Nephron progenitor cell (in vitro differentiated cells): Measurements from ENCODE around the gene GDF7.

Experiments
- DNase-seq: peaks from one replicate; pipeline ENCODE4 v3.0.0; 2021
- H3K27ac Mint-ChIP-seq: 2 replicates; pipeline ENCODE4 v1.8.0; 2021; ENCODE audit warnings: mild to moderate bottlenecking, moderate library complexity, mixed read lengths
- H3K27me3 Mint-ChIP-seq: 2 replicates; pipeline ENCODE4 v1.8.0; 2021; ENCODE audit warnings: mild to moderate bottlenecking, low read depth, mixed read lengths; ENCODE audit not compliant: poor library complexity
- H3K36me3 Mint-ChIP-seq: 2 replicates; pipeline ENCODE4 v1.8.0; 2021; ENCODE audit warnings: low read depth, mixed read lengths
- H3K4me1 Mint-ChIP-seq: 2 replicates; pipeline ENCODE4 v1.8.0; 2021; ENCODE audit warnings: mixed read lengths
- H3K4me3 Mint-ChIP-seq: 2 replicates; pipeline ENCODE4 v1.8.0; 2021; ENCODE audit warnings: mild to moderate bottlenecking, moderate library complexity, mixed read lengths
- H3K9me3 Mint-ChIP-seq: 2 replicates; pipeline ENCODE4 v1.8.0; 2021; ENCODE audit warnings: mild to moderate bottlenecking, moderate library complexity, mixed read lengths
- TF ChIP-seq, protein P1 (sequence below): fragments of 200-600 bp; sonication (generic); IDR thresholded peaks from 2 replicates; pipeline ENCODE4 v1.5.0; 2021; ENCODE audit warnings: antibody characterized with exemption

Gene GDF7

DNA sequence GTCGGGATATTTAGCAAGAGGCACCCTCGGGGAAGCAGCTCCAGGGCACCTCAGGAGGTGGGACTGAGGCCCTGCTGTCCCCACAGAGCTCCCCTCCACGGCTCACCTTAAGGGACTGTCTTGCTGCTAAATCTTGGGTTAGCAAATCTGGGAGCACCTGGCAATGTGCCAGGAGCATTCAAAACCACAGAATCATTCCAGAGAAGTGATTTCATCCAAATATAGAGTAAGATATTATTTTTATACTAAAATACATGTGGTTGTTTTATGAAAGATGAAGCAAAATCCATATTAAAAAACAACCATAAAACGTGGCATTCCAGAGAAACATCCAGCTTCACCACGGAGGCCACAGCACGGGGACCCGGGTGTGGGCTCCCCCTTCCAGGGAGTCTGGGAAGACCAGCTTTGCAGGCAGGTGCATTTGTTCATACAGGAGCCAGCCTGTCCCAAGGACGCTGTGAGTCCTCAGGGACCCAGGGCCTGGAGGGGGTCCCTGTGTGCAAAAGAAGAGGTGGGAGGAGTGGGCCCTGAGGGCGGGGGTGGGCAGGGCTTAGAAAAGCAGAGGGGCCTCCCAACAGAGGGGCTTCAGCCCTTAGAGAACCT is 32.3 kb upstream of the GDF7 start:
- Mint-ChIP-seq H3K36me3 (no peaks in the 10 kb centered on the region), H3K4me3 (no peak overlapping the region), H3K27ac (no peak overlapping the region)

DNA sequence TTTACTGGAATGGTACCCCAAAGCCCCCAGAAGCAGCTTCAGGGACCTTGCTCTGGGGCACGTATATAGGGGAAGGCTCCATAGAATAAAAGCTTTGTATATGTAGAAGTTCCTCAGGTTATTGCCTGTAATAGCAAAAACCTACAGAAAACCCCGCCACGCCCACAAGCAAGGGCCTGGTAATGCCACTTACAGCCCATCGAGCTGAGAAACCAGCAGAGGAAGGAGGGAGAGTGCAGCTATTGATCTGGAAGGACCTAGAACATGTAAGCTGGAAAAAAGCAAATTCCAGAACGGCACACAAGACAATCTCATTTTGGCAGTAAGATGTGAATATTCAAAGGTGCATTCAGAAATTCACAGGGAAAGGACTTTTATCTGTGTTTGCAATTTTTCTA is 31.8 kb upstream of the GDF7 start:
- H3K4me1 Mint-ChIP-seq, result peaks cover 24% of the 10 kb centered on the region
- peaks cover 7% of the 10 kb centered on the region for H3K27me3 Mint-ChIP-seq
- DNase-seq, result no peak
- H3K36me3 Mint-ChIP-seq, result no peaks in the 10 kb centered on the region
- no peaks in the 10 kb centered on the region for H3K9me3 Mint-ChIP-seq
- no peak overlapping the region for H3K27ac Mint-ChIP-seq
- TF ChIP-seq, protein P1, sequence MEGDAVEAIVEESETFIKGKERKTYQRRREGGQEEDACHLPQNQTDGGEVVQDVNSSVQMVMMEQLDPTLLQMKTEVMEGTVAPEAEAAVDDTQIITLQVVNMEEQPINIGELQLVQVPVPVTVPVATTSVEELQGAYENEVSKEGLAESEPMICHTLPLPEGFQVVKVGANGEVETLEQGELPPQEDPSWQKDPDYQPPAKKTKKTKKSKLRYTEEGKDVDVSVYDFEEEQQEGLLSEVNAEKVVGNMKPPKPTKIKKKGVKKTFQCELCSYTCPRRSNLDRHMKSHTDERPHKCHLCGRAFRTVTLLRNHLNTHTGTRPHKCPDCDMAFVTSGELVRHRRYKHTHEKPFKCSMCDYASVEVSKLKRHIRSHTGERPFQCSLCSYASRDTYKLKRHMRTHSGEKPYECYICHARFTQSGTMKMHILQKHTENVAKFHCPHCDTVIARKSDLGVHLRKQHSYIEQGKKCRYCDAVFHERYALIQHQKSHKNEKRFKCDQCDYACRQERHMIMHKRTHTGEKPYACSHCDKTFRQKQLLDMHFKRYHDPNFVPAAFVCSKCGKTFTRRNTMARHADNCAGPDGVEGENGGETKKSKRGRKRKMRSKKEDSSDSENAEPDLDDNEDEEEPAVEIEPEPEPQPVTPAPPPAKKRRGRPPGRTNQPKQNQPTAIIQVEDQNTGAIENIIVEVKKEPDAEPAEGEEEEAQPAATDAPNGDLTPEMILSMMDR, result no peak
- no peak overlapping the region for H3K4me3 Mint-ChIP-seq

More for the DNA sequence above, 32.3 kb upstream of the GDF7 start:
- no peaks in the 10 kb centered on the region for H3K9me3 Mint-ChIP-seq
- TF ChIP-seq, protein P1, result no peak
- peaks cover 24% of the 10 kb centered on the region for H3K4me1 Mint-ChIP-seq
- DNase-seq, result no peak
- peaks cover 7% of the 10 kb centered on the region for H3K27me3 Mint-ChIP-seq

DNA sequence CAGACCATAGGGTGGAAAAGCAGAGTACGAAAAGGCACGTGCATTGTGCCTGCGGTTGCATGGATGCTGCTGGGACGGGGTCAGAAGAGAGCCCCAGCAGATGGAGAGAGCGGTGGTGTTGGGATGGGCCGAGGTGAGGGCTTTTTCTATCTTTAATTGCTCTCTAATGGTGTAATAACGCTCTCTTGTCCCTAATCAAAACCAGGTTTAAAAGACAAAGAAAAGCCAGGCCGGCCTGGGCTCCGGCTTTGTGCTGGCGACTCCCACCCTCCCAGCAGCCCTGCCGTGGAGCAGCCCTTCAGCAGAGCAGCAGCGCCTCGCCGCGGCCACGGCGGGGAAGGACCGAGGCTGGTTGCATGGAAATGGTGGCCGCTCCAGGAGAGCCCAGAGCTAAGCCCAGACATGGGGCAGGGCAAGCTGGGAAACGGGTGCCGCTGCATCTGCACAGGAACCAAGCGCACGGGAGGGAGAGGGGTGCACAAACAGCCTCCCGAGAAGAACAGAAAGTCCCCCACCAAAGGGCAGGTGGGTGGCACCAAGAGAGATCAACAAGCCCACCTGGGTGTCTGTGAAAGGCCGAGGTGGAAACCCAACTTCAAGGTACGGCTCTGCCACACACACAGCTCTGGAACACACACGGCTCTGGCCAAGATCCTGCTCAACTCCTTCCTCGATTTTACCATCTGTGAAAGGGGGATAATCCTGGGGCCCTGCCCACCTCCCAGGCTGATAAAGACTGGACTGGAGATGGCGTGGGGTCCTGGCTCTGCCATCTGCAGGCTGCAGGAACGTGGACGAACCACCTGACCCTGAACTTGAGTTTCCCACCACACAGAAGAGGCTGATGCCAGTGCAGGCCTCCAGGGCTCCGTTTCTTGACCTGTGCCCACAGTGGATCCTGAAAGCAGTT is 31.0 kb upstream of the GDF7 start:
- Mint-ChIP-seq H3K27me3 (peaks cover 7% of the 10 kb centered on the region), H3K4me1 (peaks cover 24% of the 10 kb centered on the region), H3K36me3 (no peaks in the 10 kb centered on the region), H3K27ac (peak overlapping the region; percentile 9), H3K9me3 (no peaks in the 10 kb centered on the region), H3K4me3 (no peak overlapping the region)
- DNase-seq, result peak; percentile 93
- TF ChIP-seq, protein P1, result peak; percentile 93

DNA sequence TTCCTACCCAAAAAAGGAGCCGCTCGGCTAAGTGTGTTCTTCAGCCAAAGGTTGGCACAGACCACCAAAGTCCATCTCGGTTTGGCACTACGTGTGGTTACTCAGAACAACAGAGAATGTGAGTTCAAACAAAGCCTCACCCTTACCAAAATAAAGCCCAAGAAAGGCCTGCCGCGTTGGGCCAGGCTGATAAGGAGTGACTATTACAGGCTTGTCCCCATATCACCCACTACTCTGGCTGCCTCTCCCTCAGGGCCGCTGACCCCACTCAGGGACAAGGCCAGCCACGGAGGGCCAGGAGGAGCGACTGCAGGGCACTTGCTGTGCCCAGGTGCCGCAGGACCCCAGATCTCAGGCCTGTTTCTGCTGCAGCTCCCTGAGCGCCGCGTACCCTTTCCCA is 29.8 kb upstream of the GDF7 start:
- Mint-ChIP-seq H3K9me3 (no peaks in the 10 kb centered on the region), H3K4me1 (peaks cover 26% of the 10 kb centered on the region), H3K4me3 (no peak overlapping the region), H3K27me3 (peaks cover 4% of the 10 kb centered on the region), H3K36me3 (no peaks in the 10 kb centered on the region), H3K27ac (no peak overlapping the region)
- TF ChIP-seq, protein P1, result no peak
- DNase-seq, result no peak

DNA sequence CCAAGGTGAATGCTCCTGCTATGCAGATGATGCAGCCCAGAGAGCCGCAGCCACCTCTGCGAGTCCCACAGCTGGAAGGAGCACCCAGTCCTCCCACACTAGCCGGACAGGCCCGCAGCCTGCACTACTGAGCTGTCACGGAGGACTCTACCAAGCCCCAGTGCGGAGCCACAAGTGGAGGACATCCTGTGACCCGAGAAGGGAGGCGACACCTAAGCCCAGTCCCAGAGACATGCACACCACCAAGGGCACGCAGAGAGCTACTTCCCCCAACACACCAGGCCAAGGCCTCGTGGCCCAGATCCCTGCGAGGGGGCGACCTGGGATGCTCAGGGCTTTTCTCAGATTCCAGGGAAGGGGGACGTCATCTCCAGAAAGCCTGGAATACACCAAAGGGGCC is 28.9 kb upstream of the GDF7 start:
- peaks cover 4% of the 10 kb centered on the region for H3K27me3 Mint-ChIP-seq
- H3K4me1 Mint-ChIP-seq, result peaks cover 27% of the 10 kb centered on the region
- no peaks in the 10 kb centered on the region for H3K36me3 Mint-ChIP-seq
- TF ChIP-seq, protein P1, result no peak
- no peaks in the 10 kb centered on the region for H3K9me3 Mint-ChIP-seq
- DNase-seq, result no peak
- H3K27ac Mint-ChIP-seq, result no peak overlapping the region
- H3K4me3 Mint-ChIP-seq, result no peak overlapping the region
